IMR-90 (cell line): Measurements from ENCODE around the gene CHRNA10. TPM values are rescaled to one million over a fixed set of nuclear protein-coding genes. Genes with fewer than 3 reads are reported as not detected.

ENCODE experiments used
- ATAC-seq: fragments of 200-7000 bp; cut with Tn5 transposase; 2 replicates; pipeline ENCODE4 v1.9.1; 2020; ENCODE audit warnings: low read depth, mild to moderate bottlenecking, moderate library complexity
- BruUV-seq: library from RNA; stranded (reverse); fragments of 400-500 nt; replicated peaks from 2 replicates; lab custom pipeline; 2021; lab: Mats Ljungman, UMichigan
- CTCF ChIA-PET: fragments of 300-600 bp; formaldehyde crosslinking; extraction: SDS; loops from one replicate; lab custom pipeline; 2021; ENCODE audit warnings: antibody characterized with exemption; lab: Yijun Ruan, JAX
- POLR2A ChIA-PET: fragments of 300-600 bp; sonication (Branson Sonifier 250); formaldehyde crosslinking; loops from one replicate; lab custom pipeline; 2022; ENCODE audit warnings: antibody characterized with exemption; ENCODE audit not compliant: unreplicated experiment; lab: Charles Lee
- DNase-seq: peaks from one replicate; pipeline ENCODE4 v3.0.0; 2013
- H2AFZ ChIP-seq: replicated peaks from 2 replicates; pipeline ENCODE3; 2013; ENCODE audit warnings: low read length, mild to moderate bottlenecking; ENCODE audit not compliant: poor library complexity
- H2AK5ac ChIP-seq: 2 replicates; pipeline ENCODE4 v1.6.1; 2013; ENCODE audit warnings: low read depth, low read length, inconsistent platforms
- H2AK9ac ChIP-seq: replicated peaks from 2 replicates; pipeline ENCODE3; 2013; ENCODE audit warnings: mild to moderate bottlenecking, low read depth, low read length, moderate library complexity; ENCODE audit not compliant: poor library complexity
- H2BK120ac ChIP-seq: 2 replicates; pipeline ENCODE4 v1.6.1; 2013; ENCODE audit warnings: low read depth, low read length, inconsistent platforms
- H2BK15ac ChIP-seq: 3 replicates; pipeline ENCODE4 v1.6.1; 2013; ENCODE audit warnings: low read depth, low read length, inconsistent platforms
- H2BK20ac ChIP-seq: 2 replicates; pipeline ENCODE4 v1.6.1; 2013; ENCODE audit warnings: low read depth, mild to moderate bottlenecking, inconsistent platforms, low read length, moderate library complexity
- H2BK5ac ChIP-seq: 2 replicates; pipeline ENCODE4 v1.6.1; 2013; ENCODE audit warnings: mild to moderate bottlenecking, low read depth, low read length, inconsistent platforms; ENCODE audit not compliant: poor library complexity, severe bottlenecking
- H3K14ac ChIP-seq: replicated peaks from 2 replicates; pipeline ENCODE4 v1.6.1; 2013; ENCODE audit warnings: low read depth, low read length, inconsistent platforms
- H3K18ac ChIP-seq: 2 replicates; pipeline ENCODE4 v1.6.1; 2013; ENCODE audit warnings: low read depth, low read length, control low read depth
- H3K23ac ChIP-seq: 2 replicates; pipeline ENCODE4 v1.6.1; 2013; ENCODE audit warnings: low read depth, low read length, inconsistent platforms
- H3K27ac ChIP-seq: 2 replicates; pipeline ENCODE4 v1.5.1; 2013; ENCODE audit warnings: mild to moderate bottlenecking, control low read depth, low read length; ENCODE audit not compliant: insufficient read depth
- H3K27me3 ChIP-seq: 2 replicates; pipeline ENCODE4 v1.6.1; 2013; ENCODE audit warnings: low read length; ENCODE audit not compliant: control insufficient read depth, insufficient read depth
- H3K36me3 ChIP-seq: 2 replicates; pipeline ENCODE4 v1.6.1; 2013; ENCODE audit warnings: low read length, mixed read lengths; ENCODE audit not compliant: control insufficient read depth, insufficient read depth
- H3K4ac ChIP-seq: 2 replicates; pipeline ENCODE4 v1.6.1; 2013; ENCODE audit warnings: low read depth, low read length, inconsistent platforms
- H3K4me1 ChIP-seq: 2 replicates; pipeline ENCODE4 v1.6.1; 2013; ENCODE audit warnings: low read length, mixed read lengths; ENCODE audit not compliant: control insufficient read depth, insufficient read depth
- H3K4me2 ChIP-seq: 2 replicates; pipeline ENCODE4 v1.6.1; 2013; ENCODE audit warnings: low read depth, mild to moderate bottlenecking, control low read depth, low read length, moderate library complexity
- H3K4me3 ChIP-seq: 2 replicates; pipeline ENCODE4 v1.5.1; 2013; ENCODE audit warnings: low read depth, mild to moderate bottlenecking, control low read depth, low read length, moderate library complexity; ENCODE audit not compliant: insufficient read depth
- H3K56ac ChIP-seq: 2 replicates; pipeline ENCODE4 v1.6.1; 2013; ENCODE audit warnings: low read length, inconsistent platforms; ENCODE audit not compliant: insufficient read depth; ENCODE audit errors: extremely low read depth
- H3K79me1 ChIP-seq, 2 experiments: 2 replicates each; pipeline ENCODE4 v1.6.1; 2013; ENCODE audit warnings: low read length in 2 of 2, inconsistent platforms in 1 of 2, low read depth in 1 of 2
- H3K9ac ChIP-seq: 2 replicates; pipeline ENCODE4 v1.6.1; 2013; ENCODE audit warnings: low read depth, low read length, control low read depth
- H3K9me1 ChIP-seq: 2 replicates; pipeline ENCODE4 v1.6.1; 2013; ENCODE audit warnings: low read length, inconsistent platforms; ENCODE audit not compliant: insufficient read depth
- H3K9me3 ChIP-seq: 2 replicates; pipeline ENCODE4 v1.6.1; 2013; ENCODE audit warnings: low read length; ENCODE audit not compliant: control insufficient read depth, insufficient read depth
- H4K20me1 ChIP-seq: 2 replicates; pipeline ENCODE4 v1.6.1; 2013; ENCODE audit warnings: low read length, inconsistent platforms; ENCODE audit not compliant: insufficient read depth
- H4K5ac ChIP-seq: 2 replicates; pipeline ENCODE4 v1.6.1; 2013; ENCODE audit warnings: mild to moderate bottlenecking, low read depth, low read length, control low read depth
- H4K8ac ChIP-seq, 2 experiments: 2 replicates each; pipeline ENCODE4 v1.6.1; 2013; ENCODE audit warnings: low read depth in 2 of 2, low read length in 2 of 2, control low read depth in 1 of 2, inconsistent platforms in 1 of 2
- H4K91ac ChIP-seq: 2 replicates; pipeline ENCODE4 v1.6.1; 2013; ENCODE audit warnings: low read depth, low read length, inconsistent platforms; ENCODE audit not compliant: insufficient read depth
- CEBPB ChIP-seq: IDR thresholded peaks from 2 replicates; pipeline ENCODE4 v1.6.1; 2012; ENCODE audit warnings: low read depth, low read length, improper control_type of control experiment
- CHD1 ChIP-seq: IDR thresholded peaks from 2 replicates; pipeline ENCODE4 v1.6.1; 2012; ENCODE audit warnings: low read depth, low read length, improper control_type of control experiment
- ELK1 ChIP-seq: fragments of 150-350 bp; IDR thresholded peaks from 2 replicates; pipeline ENCODE4 v1.6.1; 2016; ENCODE audit warnings: low read depth, mild to moderate bottlenecking, low read length, moderate library complexity, borderline replicate concordance
- FOS ChIP-seq: fragments of 150-350 bp; IDR thresholded peaks from 2 replicates; pipeline ENCODE4 v1.6.1; 2016; ENCODE audit warnings: low read depth, low read length
- MAFK ChIP-seq: IDR thresholded peaks from 2 replicates; pipeline ENCODE4 v1.6.1; 2012; ENCODE audit warnings: low read depth, low read length, improper control_type of control experiment
- MAZ ChIP-seq: IDR thresholded peaks from 2 replicates; pipeline ENCODE4 v1.6.1; 2012; ENCODE audit warnings: low read depth, mild to moderate bottlenecking, low read length, improper control_type of control experiment, moderate library complexity, borderline replicate concordance
- NFE2L2 ChIP-seq: fragments of 150-350 bp; IDR thresholded peaks from 2 replicates; pipeline ENCODE4 v1.6.1; 2016; ENCODE audit warnings: low read depth, mild to moderate bottlenecking, low read length
- POLR2A ChIP-seq: IDR thresholded peaks from 2 replicates; pipeline ENCODE4 v1.6.1; 2012; ENCODE audit warnings: mild to moderate bottlenecking, low read depth, low read length
- RAD21 ChIP-seq: IDR thresholded peaks from 2 replicates; pipeline ENCODE4 v1.6.1; 2012; ENCODE audit warnings: low read length, improper control_type of control experiment
- RCOR1 ChIP-seq: IDR thresholded peaks from 2 replicates; pipeline ENCODE4 v1.6.1; 2012; ENCODE audit warnings: mild to moderate bottlenecking, low read length, improper control_type of control experiment; ENCODE audit not compliant: insufficient replicate concordance
- RFX5 ChIP-seq: IDR thresholded peaks from 2 replicates; pipeline ENCODE4 v1.8.0; 2012; ENCODE audit warnings: low read depth, mild to moderate bottlenecking, low read length, moderate library complexity
- SMC3 ChIP-seq: fragments of 150-350 bp; IDR thresholded peaks from 2 replicates; pipeline ENCODE4 v1.6.1; 2016; ENCODE audit warnings: low read depth, mild to moderate bottlenecking, antibody characterized with exemption, low read length, moderate library complexity
- WGBS, 2 experiments: methylation state at CpG; one replicate each; pipeline versions ENCODE4 v1.1.5 to v1.1.7; 2013; ENCODE audit warnings: missing lambda C conversion rate in 2 of 2; ENCODE audit not compliant: insufficient read length in 1 of 2; ENCODE audit errors: extremely low coverage in 2 of 2; 5-methylcytosine and 5-hydroxymethylcytosine counted together
- dilution Hi-C: fragments of 300-500 bp; cut with HindIII; formaldehyde crosslinking; loops from one replicate; pipeline ENCODE4 v1.14.3; 2018; ENCODE audit warnings: low sequenced_read_pairs; ENCODE audit not compliant: unreplicated experiment
- in situ Hi-C: fragments of 300-500 bp; cut with MboI; formaldehyde crosslinking; loops from 3 replicates; pipeline ENCODE4 v1.14.3; 2019; ENCODE audit warnings: low sequenced_read_pairs, inconsistent platforms, mixed read lengths
- intact Hi-C: fragments of 100-400 bp; cut with micrococcal nuclease; formaldehyde crosslinking; loops from 2 replicates; pipeline ENCODE4 v1.10.0; 2022
- polyA plus RNA-seq, 3 experiments: library from polyadenylated mRNA; depleted of rRNA; stranded (reverse); fragments of >200 nt; gene quantifications; 2 replicates each; pipeline ENCODE4 v1.2.3, GENCODE V29; 2012; ENCODE audit warnings: low replicate concordance in 1 of 3
- total RNA-seq: library from RNA; depleted of rRNA; stranded (reverse); fragments of >200 nt; gene quantifications from 2 replicates; pipeline ENCODE4 v1.2.3, GENCODE V29; 2012

Gene CHRNA10
- total and polyA plus RNA-seq, 2 of the 4 experiments (the other 2 are of a cell fraction): 0.36 to 0.79 TPM

DNA sequence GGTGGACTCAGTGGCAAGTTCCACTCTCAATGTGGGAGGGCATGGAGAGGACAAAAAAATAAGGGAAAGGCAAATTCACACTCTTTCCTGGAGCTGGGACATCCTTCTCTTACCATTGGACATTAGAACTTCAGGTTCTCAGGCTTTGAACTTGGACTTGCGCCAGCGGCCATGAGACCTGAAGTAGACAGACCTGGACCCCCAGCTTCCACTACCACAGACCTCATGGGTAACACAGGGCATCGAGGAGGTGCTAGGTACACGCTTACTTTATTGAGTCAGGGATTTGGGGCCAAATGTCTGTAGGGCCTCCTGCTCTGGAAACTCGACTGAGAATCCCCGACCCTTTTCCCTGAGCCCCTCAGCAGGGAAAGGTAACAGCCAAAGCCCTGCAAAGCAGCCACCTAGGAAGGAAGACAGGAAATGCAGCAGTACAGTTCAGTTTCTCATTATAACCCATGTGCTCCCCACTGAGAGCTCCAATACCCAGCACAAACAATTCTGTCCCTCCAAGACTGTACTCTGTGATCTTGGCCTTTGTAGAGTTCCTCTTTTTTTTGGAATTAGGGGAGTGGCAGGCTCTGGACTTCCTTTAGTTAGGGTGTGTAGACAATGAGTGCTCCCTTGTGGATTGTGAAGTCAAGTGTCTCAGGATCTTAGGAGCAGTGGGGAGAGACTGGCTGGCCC is 5.7 kb downstream of the CHRNA10 start:
- no peak for ATAC-seq
- Histone ChIP-seq H3K27ac (no peak overlapping the region), H2BK15ac (no peak overlapping the region), H3K4me3 (no peak overlapping the region), H3K36me3 (peaks cover 27% of the 10 kb centered on the region), H4K8ac (no peak overlapping the region), H3K4ac (no peak overlapping the region), H3K4me1 (no peaks in the 10 kb centered on the region), H3K56ac (no peak overlapping the region), H3K79me1 (no peaks in the 10 kb centered on the region), H3K4me2 (no peak overlapping the region), H3K23ac (no peak overlapping the region), H3K18ac (no peak overlapping the region), H3K9me3 (no peaks in the 10 kb centered on the region), H4K5ac (no peak overlapping the region), H2AK5ac (no peak overlapping the region), H3K27me3 (no peaks in the 10 kb centered on the region), H2AFZ (no peak overlapping the region), H4K91ac (no peak overlapping the region), H2AK9ac (no peak overlapping the region), H3K14ac (no peak overlapping the region), H4K20me1 (no peaks in the 10 kb centered on the region), H3K9ac (no peak overlapping the region), H2BK5ac (no peak overlapping the region), H2BK120ac (no peak overlapping the region), H3K9me1 (no peaks in the 10 kb centered on the region), H2BK20ac (no peak overlapping the region)
- ChIA-PET CTCF (no interaction called here), POLR2A (no interaction called here)
- 81% methylated on average over 3 of the region's 6 CpGs; no CpG with 5 or more reads in 1 of the 2 experiments for WGBS, 2 experiments
- DNase-seq: no peak
- in situ Hi-C loops (no loop called here), dilution Hi-C loops (no loop called here), intact Hi-C loops (no loop called here)
- TF ChIP-seq ELK1 (no peak), CEBPB (no peak), RFX5 (no peak), RCOR1 (no peak), CHD1 (no peak), RAD21 (no peak), MAZ (no peak), MAFK (no peak), POLR2A (no peak), SMC3 (no peak), NFE2L2 (no peak), FOS (no peak)
- no TSS peak for BruUV-seq
